ENCODE measurements around the gene P3H4.

- TF ChIP-seq SIN3A (IDR thresholded peaks at IDR 0.05; ENCODE audit: borderline replicate concordance, insufficient read depth, low read length) (no peak), POLR2AphosphoS5 (IDR thresholded peaks at IDR 0.05; ENCODE audit: low read depth, low read length) (no peak), REST (IDR thresholded peaks at IDR 0.05; ENCODE audit: insufficient read depth in 1 of 2, low read depth in 2 of 2, low read length in 2 of 2) (no peak), TAF1 (IDR thresholded peaks at IDR 0.05; ENCODE audit: borderline replicate concordance, insufficient read depth, low read length) (no peak), FOXP2 (optimal IDR thresholded peaks at IDR 0.05; ENCODE audit: borderline replicate concordance, extremely low read depth, extremely low read length, insufficient read depth) (no peak)
These were observed 1.5 kb upstream of the P3H4 start for GRCh38 chr17:41813152-41813680.
